Activated T-cell treated with anti-CD3 and anti-CD28 coated beads, Interleukin-2, amount 50 U/mL, for 4 hours (primary cell): ENCODE measurements around the gene EXD3. TPM values are rescaled to one million over a fixed set of nuclear protein-coding genes. Genes with fewer than 3 reads are reported as not detected.
"Not testable (repeated sequence)": the region's sequence is repeated elsewhere in the genome, so short reads cannot be mapped to it uniquely, and the experiment has no call there.

ENCODE experiments used
- ATAC-seq, 2 donors: fragments of 200-7000 bp; cut with Tn5 transposase; one replicate each; pipeline ENCODE4 v1.10.0; 2021
- DNase-seq: peaks from one replicate; pipeline ENCODE4 v3.0.0-alpha.2; 2020
- H3K27me3 Mint-ChIP-seq: one replicate; pipeline ENCODE4 v1.8.0; 2021; ENCODE audit warnings: low read depth, mixed read lengths
- H3K36me3 Mint-ChIP-seq: one replicate; pipeline ENCODE4 v1.8.0; 2022; ENCODE audit warnings: mixed read lengths; ENCODE audit not compliant: insufficient read depth
- H3K4me1 Mint-ChIP-seq: one replicate; pipeline ENCODE4 v1.8.0; 2021; ENCODE audit warnings: low read depth, mixed read lengths
- H3K4me3 Mint-ChIP-seq: one replicate; pipeline ENCODE4 v1.8.0; 2021; ENCODE audit warnings: mild to moderate bottlenecking, moderate library complexity, mixed read lengths
- H3K9me3 Mint-ChIP-seq: one replicate; pipeline ENCODE4 v1.8.0; 2021; ENCODE audit warnings: mixed read lengths
- total RNA-seq, 3 donors: library from RNA; stranded (reverse); gene quantifications; one replicate each; pipeline ENCODE4 v1.2.1, GENCODE V29; 2021

Gene EXD3
- total RNA-seq, 3 donors from 2014 or later: 1.7 to 2.8 (median 2.5) TPM

DNA sequence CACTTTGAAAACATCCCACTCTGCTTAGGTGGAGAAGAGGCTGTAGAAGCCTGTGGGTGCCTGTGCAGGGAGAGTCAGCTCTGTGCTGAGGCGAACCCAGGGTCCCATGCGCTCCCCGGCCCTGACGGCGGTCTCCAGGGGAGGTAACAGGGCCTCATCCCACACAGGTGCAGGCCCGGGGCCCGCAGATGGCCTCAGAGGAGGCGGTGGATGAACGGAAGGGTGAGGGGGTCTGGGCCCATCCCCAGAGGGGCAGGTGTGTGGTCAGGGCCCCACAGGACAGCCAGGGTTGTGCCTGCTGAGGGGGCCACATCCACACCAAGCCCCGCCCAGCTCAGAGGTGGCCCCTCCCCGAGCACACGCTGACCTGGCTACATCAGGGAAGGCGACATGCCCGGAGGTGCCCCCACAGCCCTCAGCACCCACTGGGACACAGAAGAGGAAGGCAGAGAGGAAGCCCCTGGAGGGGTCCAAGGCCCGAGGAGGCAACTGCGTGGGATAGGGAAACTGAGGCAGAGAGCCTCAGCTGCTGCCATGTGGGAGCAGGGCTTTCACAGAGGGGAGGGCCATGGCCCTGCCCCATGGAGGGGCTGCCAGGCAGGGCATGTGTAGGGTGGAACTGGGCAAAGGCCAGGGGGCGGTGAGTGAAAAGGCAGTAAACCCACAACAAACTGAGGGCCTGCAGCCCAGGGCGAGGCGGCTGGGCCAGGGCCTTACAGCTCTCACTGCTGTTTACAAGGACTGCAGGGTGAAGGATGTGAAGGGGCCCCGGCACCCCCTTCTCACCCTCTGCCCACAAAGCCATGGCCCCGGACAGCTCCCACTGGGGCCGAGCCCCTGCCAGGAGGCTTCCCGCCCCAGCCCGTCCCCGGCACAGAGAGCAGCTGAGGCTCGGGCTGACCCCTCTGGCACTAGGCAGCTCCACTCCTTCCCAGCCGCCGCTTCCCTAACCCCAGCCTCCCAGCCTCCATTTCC, 29.5 kb downstream of the EXD3 start:
- peaks cover 16% of the 10 kb centered on the region for H3K4me1 Mint-ChIP-seq
- ATAC-seq (no peak), DNase-seq (no peak)
- H3K4me3 Mint-ChIP-seq: no peak overlapping the region
- H3K27me3 Mint-ChIP-seq: no peaks in the 10 kb centered on the region
- H3K36me3 Mint-ChIP-seq: peaks cover 1% of the 10 kb centered on the region
- no peaks in the 10 kb centered on the region for H3K9me3 Mint-ChIP-seq

DNA sequence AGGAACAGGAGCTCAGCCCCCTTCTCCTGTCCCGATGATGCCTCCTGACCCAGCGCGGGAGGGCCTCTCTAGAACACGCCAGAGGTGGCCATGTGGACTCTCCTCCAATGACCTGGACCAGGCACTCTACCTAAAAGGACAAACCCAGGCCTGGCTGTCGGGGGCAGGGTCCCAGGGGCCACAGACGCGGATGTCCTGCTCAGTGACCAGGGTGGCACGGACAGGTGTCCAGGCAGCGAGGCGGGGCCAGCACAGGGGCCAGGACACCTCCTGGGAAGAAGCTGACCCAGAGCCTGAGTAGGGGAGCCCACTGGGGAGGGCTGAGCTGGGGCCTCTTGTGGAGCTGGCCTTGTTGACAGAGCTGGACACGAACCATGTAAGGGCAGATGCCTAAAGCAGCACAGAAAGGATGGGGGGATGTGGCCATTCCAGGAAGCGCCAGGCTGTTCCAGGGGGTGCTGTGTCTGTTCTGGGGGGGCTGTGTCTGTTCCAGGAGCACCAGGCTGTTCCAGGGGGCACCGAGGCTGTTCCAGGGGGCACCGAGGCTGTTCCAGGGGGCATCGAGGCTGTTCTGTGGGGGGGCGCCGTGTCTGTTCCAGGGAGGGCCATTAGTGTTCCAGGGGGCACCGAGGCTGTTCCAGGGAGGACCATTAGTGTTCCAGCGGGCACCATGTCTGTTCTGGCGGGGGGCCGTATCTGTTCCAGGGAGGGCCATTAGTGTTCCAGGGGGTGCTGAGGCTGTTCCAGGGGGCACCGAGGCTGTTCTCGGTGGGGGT, 30.5 kb downstream of the EXD3 start:
- H3K27me3 Mint-ChIP-seq: no peaks in the 10 kb centered on the region
- DNase-seq (no peak), ATAC-seq (no peak)
- H3K36me3 Mint-ChIP-seq: no peaks in the 10 kb centered on the region
- H3K4me1 Mint-ChIP-seq: peaks cover 10% of the 10 kb centered on the region
- H3K4me3 Mint-ChIP-seq: no peak overlapping the region
- no peaks in the 10 kb centered on the region for H3K9me3 Mint-ChIP-seq

DNA sequence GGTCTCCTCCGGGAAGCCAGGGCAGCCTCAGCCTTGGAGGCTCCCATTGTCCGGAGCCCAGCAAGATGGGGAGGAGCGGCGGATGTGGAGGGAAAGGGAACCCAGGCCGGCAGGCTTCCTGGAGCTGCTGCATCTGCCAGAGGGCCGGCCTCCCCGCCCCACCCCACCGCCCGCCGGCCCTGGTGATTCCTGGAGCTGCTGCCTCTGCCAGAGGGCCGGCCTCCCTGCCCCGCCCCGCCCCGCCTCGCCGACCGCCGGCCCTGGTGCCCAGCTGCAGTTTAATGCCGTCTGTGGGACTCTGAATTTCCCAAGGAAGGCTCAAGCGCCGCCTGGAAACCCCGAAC, 31.6 kb downstream of the EXD3 start:
- H3K4me3 Mint-ChIP-seq: no peak overlapping the region
- peaks cover 11% of the 10 kb centered on the region for H3K4me1 Mint-ChIP-seq
- no peaks in the 10 kb centered on the region for H3K27me3 Mint-ChIP-seq
- ATAC-seq (no peak), DNase-seq (no peak)
- H3K36me3 Mint-ChIP-seq: no peaks in the 10 kb centered on the region
- H3K9me3 Mint-ChIP-seq: no peaks in the 10 kb centered on the region

DNA sequence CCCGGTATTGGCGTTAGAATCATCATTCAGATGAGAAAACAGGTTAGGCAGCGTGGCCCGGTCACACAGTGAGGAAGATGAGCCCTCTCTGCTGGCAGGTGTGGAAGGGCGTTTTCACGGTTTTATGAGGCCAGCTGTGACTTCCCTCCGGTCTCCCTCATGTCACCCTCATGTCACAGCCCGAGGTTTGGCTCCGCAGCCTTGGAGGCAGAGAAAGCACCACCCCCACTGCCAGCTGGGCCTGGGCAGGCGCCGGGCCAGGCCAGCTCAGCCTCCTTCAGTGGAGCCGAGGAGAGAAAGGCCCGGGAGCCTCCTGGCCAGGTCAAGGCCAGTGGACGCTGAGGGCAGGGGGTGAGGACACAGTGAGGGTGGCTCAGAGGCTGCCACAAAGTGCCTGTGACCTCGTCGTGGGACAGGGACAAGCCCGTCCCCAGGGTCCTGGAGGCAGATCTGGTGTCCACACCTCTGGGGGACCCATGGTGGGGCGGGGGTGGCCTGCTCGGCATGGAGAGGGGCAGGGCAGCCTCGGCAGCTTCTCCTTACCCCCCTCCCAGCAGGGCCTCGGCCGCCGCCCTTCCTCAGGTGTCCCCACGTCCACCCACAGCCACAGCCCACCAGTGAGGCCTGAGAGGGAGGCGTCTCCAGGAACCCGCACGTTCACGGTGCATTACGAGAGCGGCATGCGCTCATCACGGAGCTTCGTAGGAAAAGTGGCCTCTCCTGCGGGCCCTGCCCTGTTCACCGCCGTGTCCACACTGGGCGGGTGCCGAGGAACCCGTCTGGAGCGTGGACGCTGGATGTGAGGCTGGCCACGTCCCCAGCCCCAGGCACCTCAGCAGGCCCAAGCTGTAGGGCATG, 32.2 kb downstream of the EXD3 start:
- no peak for ATAC-seq
- no peak overlapping the region for H3K4me3 Mint-ChIP-seq
- H3K36me3 Mint-ChIP-seq: no peaks in the 10 kb centered on the region
- no peaks in the 10 kb centered on the region for H3K27me3 Mint-ChIP-seq
- DNase-seq: no peak
- no peaks in the 10 kb centered on the region for H3K9me3 Mint-ChIP-seq
- peaks cover 14% of the 10 kb centered on the region for H3K4me1 Mint-ChIP-seq

DNA sequence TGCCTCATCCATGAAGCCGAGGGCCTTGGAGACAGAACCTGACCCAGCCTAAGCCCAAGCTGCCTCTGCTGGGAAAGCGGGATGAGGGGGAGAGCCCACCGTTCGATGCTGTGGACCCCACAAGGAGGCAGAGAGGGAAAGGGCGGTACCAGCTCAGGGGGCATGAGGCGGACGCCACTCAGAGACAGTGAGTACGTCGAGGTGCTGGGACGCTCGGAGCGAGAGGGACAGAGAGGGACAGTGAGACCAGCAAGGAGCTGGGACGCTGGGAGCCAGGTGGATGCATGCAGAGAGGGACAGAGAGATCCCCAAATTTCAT, 33.6 kb downstream of the EXD3 start:
- Mint-ChIP-seq H3K36me3 (no peaks in the 10 kb centered on the region), H3K4me3 (no peak overlapping the region)
- no peak for ATAC-seq

DNA sequence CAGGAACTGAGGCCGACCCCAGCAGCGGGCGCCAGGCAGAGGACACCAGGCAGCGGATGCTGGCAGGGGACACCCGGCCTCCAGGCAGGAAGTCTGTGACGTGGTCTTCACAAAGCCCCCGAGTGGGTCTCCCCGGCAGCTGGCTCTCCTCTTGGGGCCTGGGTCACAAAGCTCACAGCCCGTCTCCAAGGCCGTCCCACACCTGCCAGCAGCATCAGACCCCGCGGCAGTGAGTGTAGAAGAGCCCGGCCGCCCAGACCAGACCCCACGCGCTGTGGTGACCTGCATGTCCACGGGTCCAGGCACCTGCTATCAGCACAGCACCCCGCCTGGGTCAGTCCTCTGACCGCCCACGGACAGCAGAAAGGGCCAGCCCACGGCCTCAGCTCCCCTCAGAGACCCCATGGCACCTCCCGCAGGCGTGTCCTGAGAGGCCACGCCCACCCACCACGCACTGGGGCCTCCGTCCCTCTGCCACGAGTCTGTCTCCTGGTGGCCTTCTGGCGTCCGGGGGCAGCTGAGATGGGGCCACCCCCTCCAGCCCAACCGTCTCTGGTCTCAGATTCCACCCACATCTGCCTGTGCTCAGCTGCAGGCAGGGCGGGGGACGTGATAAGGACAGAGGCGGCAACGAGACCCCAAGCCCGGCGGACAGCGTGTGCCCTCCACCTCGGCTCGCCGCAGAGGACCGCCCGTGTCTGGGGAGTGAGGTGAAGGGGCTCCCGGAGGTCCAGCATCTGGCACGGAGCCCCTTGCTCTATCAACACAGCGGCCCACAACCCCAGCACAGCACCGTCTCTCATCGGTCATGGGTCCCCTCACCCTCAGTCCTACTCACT, 34.2 kb downstream of the EXD3 start:
- no peak overlapping the region for H3K4me3 Mint-ChIP-seq

More for the DNA sequence above, 33.6 kb downstream of the EXD3 start:
- no peak for DNase-seq
- H3K9me3 Mint-ChIP-seq: no peaks in the 10 kb centered on the region
- no peaks in the 10 kb centered on the region for H3K27me3 Mint-ChIP-seq
- peaks cover 14% of the 10 kb centered on the region for H3K4me1 Mint-ChIP-seq

DNA sequence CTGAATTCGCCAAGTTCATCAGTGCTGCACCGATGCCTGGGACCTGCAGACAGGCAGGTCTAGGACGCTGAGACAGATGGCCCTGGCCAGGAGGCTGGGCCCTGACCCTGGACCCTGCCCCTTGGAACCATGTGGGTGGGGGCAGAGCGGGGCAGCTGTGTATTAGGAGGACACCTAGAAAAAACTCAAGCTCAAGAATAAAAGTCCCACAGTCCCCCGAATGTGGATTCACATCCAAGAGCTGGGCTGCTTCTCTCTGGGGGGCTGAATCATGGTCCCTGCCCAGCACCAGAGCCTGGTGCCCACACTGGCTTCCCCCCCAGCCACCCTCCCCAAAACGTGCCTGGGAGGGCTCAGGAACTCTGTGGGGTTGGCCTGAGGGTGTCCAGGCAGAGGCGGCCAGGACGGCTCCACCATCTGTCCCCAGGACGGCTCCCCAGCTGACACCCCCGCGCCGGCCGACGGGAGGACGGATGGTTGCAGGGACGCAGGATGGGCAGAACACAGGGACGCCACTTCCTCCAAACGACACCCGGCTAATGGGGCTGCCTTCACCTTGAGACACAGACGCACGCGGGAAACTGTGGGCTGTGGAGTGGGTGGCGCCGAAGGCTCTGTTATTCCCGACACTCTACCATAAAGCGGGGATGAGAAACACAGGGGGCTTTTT, 34.9 kb downstream of the EXD3 start:
- peak overlapping the region; percentile 53 for H3K4me3 Mint-ChIP-seq
- ATAC-seq (peak in 1 of 2 donors; percentile 4), DNase-seq (no peak)
- H3K4me1 Mint-ChIP-seq: peaks cover 14% of the 10 kb centered on the region
- no peaks in the 10 kb centered on the region for H3K27me3 Mint-ChIP-seq
- H3K9me3 Mint-ChIP-seq: no peaks in the 10 kb centered on the region
- H3K36me3 Mint-ChIP-seq: no peaks in the 10 kb centered on the region

More for the DNA sequence above, 34.2 kb downstream of the EXD3 start:
- H3K4me1 Mint-ChIP-seq: peaks cover 14% of the 10 kb centered on the region
- H3K9me3 Mint-ChIP-seq: no peaks in the 10 kb centered on the region
- H3K27me3 Mint-ChIP-seq: no peaks in the 10 kb centered on the region
- no peaks in the 10 kb centered on the region for H3K36me3 Mint-ChIP-seq
- ATAC-seq: no peak
- DNase-seq: no peak

DNA sequence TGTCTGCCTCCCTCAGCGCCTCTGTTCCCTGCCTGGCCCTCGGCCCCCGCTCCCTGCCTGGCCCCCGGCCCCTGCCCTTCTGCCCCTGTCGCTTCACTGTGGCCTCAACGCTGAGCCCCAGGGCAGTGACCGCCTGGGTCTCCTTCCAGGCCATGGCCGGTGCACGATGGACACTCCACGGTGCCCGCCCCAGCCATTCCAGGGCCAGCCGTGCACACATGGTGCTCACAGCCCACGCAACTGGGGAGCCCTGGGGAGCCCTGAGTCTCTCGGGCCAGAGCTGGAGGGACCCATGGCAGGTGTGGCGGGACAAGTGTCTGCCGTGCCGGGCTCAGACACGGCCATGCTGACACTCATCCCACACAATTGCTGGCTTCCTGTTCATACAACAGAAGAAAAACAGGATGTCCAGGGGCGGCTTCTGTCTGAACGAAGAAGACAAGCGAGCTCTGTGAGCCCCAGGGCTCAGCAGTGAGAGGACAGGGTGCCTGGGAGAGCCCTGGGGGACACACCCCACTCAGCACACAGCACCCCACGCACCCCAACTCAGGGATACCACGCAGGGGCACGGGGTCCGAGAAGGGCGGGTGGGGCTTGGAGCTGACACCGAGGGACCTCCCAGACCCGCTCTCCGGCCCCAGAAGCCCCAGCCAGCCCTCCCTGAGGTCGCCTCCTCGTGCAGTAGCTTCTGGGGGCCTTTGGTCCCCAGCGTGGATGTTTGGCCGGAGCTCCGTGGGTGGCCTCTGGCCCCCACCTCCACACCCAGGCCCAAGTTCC, 35.7 kb downstream of the EXD3 start:
- H3K36me3 Mint-ChIP-seq: no peaks in the 10 kb centered on the region
- peaks cover 14% of the 10 kb centered on the region for H3K4me1 Mint-ChIP-seq
- H3K4me3 Mint-ChIP-seq: peak overlapping the region; percentile 53
- ATAC-seq (peak; percentile 78 to 92), DNase-seq (peak; percentile 33)
- no peaks in the 10 kb centered on the region for H3K9me3 Mint-ChIP-seq
- H3K27me3 Mint-ChIP-seq: no peaks in the 10 kb centered on the region

DNA sequence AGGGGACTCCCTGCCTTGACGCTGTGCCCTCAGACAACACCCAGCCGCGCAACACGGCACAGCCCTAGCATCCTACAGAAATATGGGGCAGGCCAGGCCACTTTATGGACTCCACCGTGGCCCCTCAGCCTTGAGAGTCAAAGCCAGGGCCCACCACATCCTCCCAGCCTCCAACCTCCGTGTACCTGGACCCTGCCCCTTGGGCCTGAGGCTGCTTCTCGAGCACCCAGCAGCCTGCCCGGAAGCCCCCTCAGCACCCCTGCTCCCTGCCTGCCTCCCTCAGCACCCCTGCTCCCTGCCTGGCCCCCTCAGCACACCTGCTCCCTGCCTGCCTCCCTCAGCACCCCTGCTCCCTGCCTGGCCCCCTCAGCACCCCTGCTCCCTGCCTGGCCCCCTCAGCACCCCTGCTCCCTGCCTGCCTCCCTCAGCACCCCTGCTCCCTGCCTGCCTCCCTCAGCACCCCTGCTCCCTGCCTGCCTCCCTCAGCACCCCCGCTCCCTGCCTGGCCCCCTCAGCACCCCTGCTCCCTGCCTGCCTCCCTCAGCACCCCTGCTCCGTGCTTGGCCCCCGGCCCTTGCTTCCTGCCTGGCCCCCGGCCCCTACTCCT, 36.4 kb downstream of the EXD3 start:
- H3K27me3 Mint-ChIP-seq, DNase-seq, H3K36me3 Mint-ChIP-seq, H3K9me3 Mint-ChIP-seq, ATAC-seq, H3K4me3 Mint-ChIP-seq: not testable (repeated sequence)
- peaks cover 14% of the 10 kb centered on the region for H3K4me1 Mint-ChIP-seq

DNA sequence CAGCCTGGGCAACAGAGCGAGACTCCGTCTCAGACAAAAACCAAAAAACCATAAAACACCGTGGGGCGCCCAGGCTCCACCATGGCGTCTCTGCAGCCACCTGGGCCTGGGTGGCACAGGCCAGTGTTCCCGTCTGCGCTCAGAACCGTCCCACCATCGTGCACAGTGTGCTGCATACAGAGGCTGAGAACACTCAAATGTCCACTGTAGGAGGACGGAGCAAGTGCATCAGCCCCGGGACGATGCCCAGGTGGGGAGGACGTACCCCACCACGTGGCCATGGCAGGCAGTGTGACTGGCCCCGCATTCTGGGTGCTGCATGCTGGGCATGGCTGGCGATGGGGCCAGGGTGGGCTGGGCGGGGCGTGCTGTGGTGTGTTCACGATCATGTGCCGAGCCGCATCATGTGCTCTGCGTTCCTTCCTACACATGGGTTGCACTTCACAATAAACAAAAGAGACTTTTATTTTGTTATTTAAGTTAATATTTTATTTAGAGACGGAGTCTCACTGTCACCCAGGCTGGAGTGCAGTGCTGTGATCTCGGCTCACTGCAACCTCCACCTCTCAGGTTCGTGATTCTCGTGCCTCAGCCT, 37.8 kb downstream of the EXD3 start:
- no peaks in the 10 kb centered on the region for H3K9me3 Mint-ChIP-seq
- ATAC-seq (no peak), DNase-seq (no peak)
- peaks cover 12% of the 10 kb centered on the region for H3K4me1 Mint-ChIP-seq
- no peaks in the 10 kb centered on the region for H3K27me3 Mint-ChIP-seq
- H3K36me3 Mint-ChIP-seq: no peaks in the 10 kb centered on the region
- H3K4me3 Mint-ChIP-seq: no peak overlapping the region

DNA sequence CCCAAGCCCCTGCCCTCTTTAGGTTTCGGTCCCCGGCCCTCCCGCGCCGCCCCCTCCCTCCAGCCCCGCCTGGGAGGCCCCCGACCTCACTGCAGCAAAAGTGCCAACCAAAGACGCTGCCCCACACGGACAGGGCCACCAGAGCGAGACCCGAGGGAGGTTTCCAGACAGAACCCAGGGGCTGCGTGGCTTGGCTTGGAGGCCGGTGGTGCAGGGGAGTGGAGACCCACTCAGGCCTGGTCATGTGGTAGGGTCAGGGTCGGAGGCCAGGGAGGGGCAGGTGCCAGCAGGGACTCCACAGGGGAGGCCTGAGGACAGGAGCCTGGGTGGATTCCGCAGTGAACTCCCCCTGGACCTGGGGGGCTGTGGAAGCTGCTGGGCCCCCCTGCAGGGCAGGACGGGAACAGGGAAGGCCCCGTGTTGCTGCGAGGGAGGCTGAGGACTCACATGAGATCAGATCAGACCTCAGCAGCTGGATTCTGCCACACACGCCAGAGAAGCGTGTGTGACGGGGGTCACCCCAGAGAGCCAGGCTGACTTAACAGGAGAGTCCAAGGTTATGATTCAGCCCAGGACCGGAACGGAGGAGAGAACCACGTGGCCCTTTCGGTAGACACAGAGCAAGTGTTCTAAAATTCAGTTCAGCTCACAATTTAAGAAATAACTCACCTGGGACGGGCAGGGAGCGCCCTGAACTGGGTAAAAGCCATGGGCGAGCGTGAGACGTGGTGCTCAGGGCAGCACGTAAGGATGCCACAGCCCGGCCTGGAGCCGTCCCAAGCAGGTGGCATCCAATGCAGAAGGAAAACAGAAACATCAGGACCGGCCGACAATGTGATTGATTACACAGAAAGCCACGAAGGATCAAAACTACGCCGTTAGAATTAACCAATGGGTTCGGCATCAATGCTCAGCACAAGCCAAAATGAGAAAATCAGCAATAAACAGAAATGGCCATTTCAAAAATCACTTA, 38.9 kb downstream of the EXD3 start:
- peaks cover 12% of the 10 kb centered on the region for H3K4me1 Mint-ChIP-seq
- no peaks in the 10 kb centered on the region for H3K9me3 Mint-ChIP-seq
- H3K27me3 Mint-ChIP-seq: no peaks in the 10 kb centered on the region
- DNase-seq (no peak), ATAC-seq (no peak)
- H3K4me3 Mint-ChIP-seq: no peak overlapping the region
- H3K36me3 Mint-ChIP-seq: no peaks in the 10 kb centered on the region
